Body of pancreas (tissue), 4 donors: Measurements from ENCODE around the gene WDR7. TPM values are rescaled to one million over a fixed set of nuclear protein-coding genes. Genes with fewer than 3 reads are reported as not detected.

Experiments
- ATAC-seq: fragments of 150-250 bp; one replicate; pipeline ENCODE4 v1.9.1; 2016
- DNase-seq, 4 donors: peaks; one replicate each; pipeline ENCODE4 v3.0.0-alpha.2; 2019
- H3K27ac ChIP-seq, 4 donors: fragments of 200-600 bp; sonication (generic); 1 replicate in 3 of 4; 2 replicates in 1 of 4; pipeline versions ENCODE4 v1.5.1 to v1.6.1; 2016 to 2019; ENCODE audit warnings: mild to moderate bottlenecking in 1 of 4, mixed read lengths in 1 of 4, moderate library complexity in 1 of 4
- H3K27me3 ChIP-seq, 2 donors: fragments of 200-600 bp; sonication (generic); one replicate each; pipeline ENCODE4 v1.6.0; 2016; ENCODE audit warnings: mild to moderate bottlenecking in 1 of 2
- H3K36me3 ChIP-seq, 2 donors: fragments of 200-600 bp; sonication (generic); replicated peaks in 1 of 2; 2 replicates each; pipeline ENCODE4 v1.5.1; 2016; ENCODE audit warnings: low read depth in 2 of 2; ENCODE audit not compliant: insufficient read depth in 1 of 2
- H3K4me1 ChIP-seq: fragments of 200-600 bp; sonication (generic); one replicate; pipeline ENCODE4 v1.6.0; 2016
- H3K4me3 ChIP-seq, 2 donors: fragments of 200-600 bp; sonication (generic); 1 replicate in 1 of 2; 2 replicates in 1 of 2; pipeline ENCODE4 v1.5.1; 2016 to 2019
- H3K9me3 ChIP-seq, 3 donors: fragments of 200-600 bp; sonication (generic); 1 replicate in 2 of 3; 2 replicates in 1 of 3; pipeline ENCODE4 v1.5.1; 2016
- CTCF ChIP-seq, 7 experiments: fragments of 450-650 bp in 4 of 7; fragments of 200-600 bp in 3 of 7; sonication (generic) in 3 of 7; IDR thresholded peaks; one replicate each; pipeline ENCODE4 v1.5.1; 2016 to 2019; ENCODE audit warnings: antibody characterized with exemption in 7 of 7
- POLR2A ChIP-seq, 3 donors: fragments of 450-650 bp; IDR thresholded peaks; one replicate each; pipeline ENCODE4 v1.6.1; 2016; ENCODE audit warnings: antibody characterized with exemption in 3 of 3, mild to moderate bottlenecking in 2 of 3
- WGBS, 2 donors: methylation state at CpG; one replicate each; pipeline ENCODE4 v1.1.5; 2017; 5-methylcytosine and 5-hydroxymethylcytosine counted together
- intact Hi-C: fragments of 100-400 bp; cut with DNase I; formaldehyde crosslinking; loops from one replicate; pipeline ENCODE4 v1.15.1; 2023
- total RNA-seq, 2 donors: library from RNA; depleted of rRNA; stranded (reverse); fragments of >200 nt; gene quantifications; one replicate each; pipeline ENCODE4 v1.1.0, GENCODE V29; 2016

WDR7 gene
- total RNA-seq, 2 donors from 2014 or later = 16.3 to 21.4 TPM

GRCh38 chr18:56921896-56922480, 270.8 kb downstream of the WDR7 start:
- intact Hi-C loops = no loop called here

GRCh38 chr18:56926734-56927133, 275.6 kb downstream of the WDR7 start:
- TF ChIP-seq POLR2A (IDR thresholded peaks at IDR 0.05) (no peak), CTCF (IDR thresholded peaks at IDR 0.05) (no peak)
- no peak overlapping the region for H3K4me3 ChIP-seq
- H3K4me1 ChIP-seq = no peaks in the 10 kb centered on the region
- H3K9me3 ChIP-seq = no peaks in the 10 kb centered on the region
- ATAC-seq = no peak
- no peaks in the 10 kb centered on the region for H3K36me3 ChIP-seq
- peak in 1 of 4 donors; percentile 9 for DNase-seq
- intact Hi-C loops = no loop called here
- no peak overlapping the region for H3K27ac ChIP-seq
- H3K27me3 ChIP-seq = no peaks in the 10 kb centered on the region
- 74 to 79% methylated on average over 5 of the region's 5 CpGs for WGBS, 2 donors

More at GRCh38 chr18:56921896-56922480, 270.8 kb downstream of the WDR7 start:
- no peaks in the 10 kb centered on the region for H3K4me1 ChIP-seq
- H3K27ac ChIP-seq = no peak overlapping the region
- no peak for ATAC-seq
- no peaks in the 10 kb centered on the region for H3K36me3 ChIP-seq
- no peak for DNase-seq
- 84 to 100% methylated on average over 1 of the region's 1 CpG for WGBS, 2 donors
- H3K4me3 ChIP-seq = no peak overlapping the region
- no peaks in the 10 kb centered on the region for H3K27me3 ChIP-seq
- TF ChIP-seq POLR2A (IDR thresholded peaks at IDR 0.05) (no peak), CTCF (IDR thresholded peaks at IDR 0.05) (no peak)
- H3K9me3 ChIP-seq = no peaks in the 10 kb centered on the region

GRCh38 chr18:56927786-56928185, 276.6 kb downstream of the WDR7 start:
- WGBS, 2 donors = 92 to 94% methylated on average over 3 of the region's 3 CpGs

GRCh38 chr18:56929886-56930285, 278.7 kb downstream of the WDR7 start:
- no peaks in the 10 kb centered on the region for H3K27me3 ChIP-seq
- 89% methylated on average over 5 of the region's 5 CpGs for WGBS, 2 donors
- no peaks in the 10 kb centered on the region for H3K4me1 ChIP-seq
- no peaks in the 10 kb centered on the region for H3K9me3 ChIP-seq
- intact Hi-C loops = no loop called here
- H3K4me3 ChIP-seq = no peak overlapping the region
- H3K36me3 ChIP-seq = no peaks in the 10 kb centered on the region
- no peak overlapping the region for H3K27ac ChIP-seq
- ATAC-seq (no peak), DNase-seq (no peak)
- TF ChIP-seq POLR2A (IDR thresholded peaks at IDR 0.05) (no peak), CTCF (IDR thresholded peaks at IDR 0.05) (no peak)

More at GRCh38 chr18:56927786-56928185, 276.6 kb downstream of the WDR7 start:
- Histone ChIP-seq H3K4me3 (no peak overlapping the region), H3K27ac (no peak overlapping the region), H3K4me1 (no peaks in the 10 kb centered on the region), H3K36me3 (no peaks in the 10 kb centered on the region), H3K27me3 (no peaks in the 10 kb centered on the region), H3K9me3 (no peaks in the 10 kb centered on the region)
- ATAC-seq = no peak
- TF ChIP-seq CTCF (IDR thresholded peaks at IDR 0.05) = no peak
- no peak for TF ChIP-seq POLR2A (IDR thresholded peaks at IDR 0.05)
- no peak for DNase-seq
- intact Hi-C loops = no loop called here

GRCh38 chr18:56933472-56933871, 282.3 kb downstream of the WDR7 start:
- no peak for TF ChIP-seq CTCF (IDR thresholded peaks at IDR 0.05)
- no peak for TF ChIP-seq POLR2A (IDR thresholded peaks at IDR 0.05)
- Histone ChIP-seq H3K9me3 (no peaks in the 10 kb centered on the region), H3K27me3 (no peaks in the 10 kb centered on the region), H3K27ac (no peak overlapping the region), H3K36me3 (no peaks in the 10 kb centered on the region), H3K4me3 (no peak overlapping the region), H3K4me1 (no peaks in the 10 kb centered on the region)
- WGBS, 2 donors = 90 to 95% methylated on average over 2 of the region's 2 CpGs
- DNase-seq (no peak), ATAC-seq (no peak)
- intact Hi-C loops = no loop called here
